NCI-H2196 treated with DMSO at 0.1 percent for 48 hours (cell line): Measurements from ENCODE around the gene SPHK1.

Experiments used
- DNase-seq: peaks from one replicate; lab custom pipeline; 2025; ENCODE audit not compliant: unreplicated experiment; lab: John Stamatoyannopoulos, UW

SPHK1 gene

GRCh38 chr17:76431509-76431908, 47.1 kb downstream of the SPHK1 start:
- DNase-seq = no peak

GRCh38 chr17:76432004-76432403, 47.6 kb downstream of the SPHK1 start:
- no peak for DNase-seq

- no peak for DNase-seq
Observed at GRCh38 chr17:76432712-76433336, 48.4 kb downstream of the SPHK1 start.

- DNase-seq = no peak
Observed at GRCh38 chr17:76433693-76434092, 49.3 kb downstream of the SPHK1 start.

- DNase-seq = no peak
Observed at GRCh38 chr17:76434870-76435269, 50.5 kb downstream of the SPHK1 start.

GRCh38 chr17:76435751-76436150, 51.3 kb downstream of the SPHK1 start:
- DNase-seq = no peak
